SK-N-SH treated with all-trans-retinoic acid at 6 μM for 48 hours (cell line): ENCODE results near the gene OR51B5.

Source experiments
- ZFP30 ChIP-seq: fragments of 450-650 bp; formaldehyde crosslinking; IDR thresholded peaks from 2 replicates; pipeline ENCODE4 v1.5.0; 2022; ENCODE audit warnings: mild to moderate bottlenecking, moderate library complexity
- ZNF8 ChIP-seq: fragments of 450-650 bp; formaldehyde crosslinking; IDR thresholded peaks from 2 replicates; pipeline ENCODE4 v1.5.0; 2020; ENCODE audit warnings: mild to moderate bottlenecking, moderate library complexity

GRCh38 chr11:5380740-5381342, 37.5 kb upstream of the OR51B5 start:
- TF ChIP-seq ZNF8 (CRISPR knock-in tag): no peak
- TF ChIP-seq ZFP30 (CRISPR knock-in tag): no peak
